Suprapubic skin (tissue), 4 donors: Measurements from ENCODE around the gene PLA2G4F. TPM values are rescaled to one million over a fixed set of nuclear protein-coding genes. Genes with fewer than 3 reads are reported as not detected.

ENCODE experiments used
- DNase-seq, 2 donors: peaks; one replicate each; pipeline ENCODE4 v3.0.0-alpha.2; 2019; ENCODE audit warnings: low spot score in 2 of 2
- H3K27ac ChIP-seq: fragments of 200-600 bp; sonication (generic); one replicate; pipeline ENCODE4 v1.5.1; 2019
- H3K27me3 ChIP-seq: fragments of 200-600 bp; sonication (generic); one replicate; pipeline ENCODE4 v1.5.1; 2019
- H3K36me3 ChIP-seq: fragments of 200-600 bp; sonication (generic); one replicate; pipeline ENCODE4 v1.5.1; 2019
- H3K4me1 ChIP-seq: fragments of 200-600 bp; sonication (generic); one replicate; pipeline ENCODE4 v1.5.1; 2019
- H3K4me3 ChIP-seq: fragments of 200-600 bp; sonication (generic); one replicate; pipeline ENCODE4 v1.5.1; 2019; ENCODE audit warnings: mild to moderate bottlenecking
- H3K9me3 ChIP-seq: fragments of 200-600 bp; sonication (generic); one replicate; pipeline ENCODE4 v1.5.1; 2019
- CTCF ChIP-seq, 2 donors: fragments of 200-600 bp in 1 of 2; fragments of 450-650 bp in 1 of 2; sonication (generic) in 1 of 2; IDR thresholded peaks; one replicate each; pipeline ENCODE4 v1.5.1; 2016 to 2019; ENCODE audit warnings: antibody characterized with exemption in 2 of 2, mild to moderate bottlenecking in 1 of 2, moderate library complexity in 1 of 2
- EP300 ChIP-seq: sonication (generic); formaldehyde crosslinking; IDR thresholded peaks from one replicate; pipeline ENCODE4 v1.6.1; 2017; ENCODE audit warnings: antibody characterized with exemption
- POLR2A ChIP-seq, 2 donors: fragments of 450-650 bp; IDR thresholded peaks; one replicate each; pipeline ENCODE4 v1.6.1; 2017; ENCODE audit warnings: antibody characterized with exemption in 2 of 2, mild to moderate bottlenecking in 2 of 2, moderate library complexity in 2 of 2
- POLR2AphosphoS5 ChIP-seq, 3 donors: sonication (generic); formaldehyde crosslinking; IDR thresholded peaks; one replicate each; pipeline ENCODE4 v1.6.1; 2017; ENCODE audit warnings: antibody characterized with exemption in 3 of 3
- WGBS: methylation state at CpG from one replicate; pipeline ENCODE4 v1.1.5; 2018; 5-methylcytosine and 5-hydroxymethylcytosine counted together
- total RNA-seq, 4 donors: library from RNA; depleted of rRNA; stranded (reverse); fragments of >200 nt; gene quantifications; one replicate each; pipeline ENCODE4 v1.1.0, GENCODE V29; 2016

PLA2G4F gene
- total RNA-seq, 4 donors from 2014 or later, result 209 to 311 (median 246) TPM

- no peak overlapping the region for H3K27ac ChIP-seq
- no peaks in the 10 kb centered on the region for H3K36me3 ChIP-seq
- no peak overlapping the region for H3K4me3 ChIP-seq
- WGBS, result 82% methylated on average over 11 of the region's 11 CpGs
- H3K27me3 ChIP-seq, result no peaks in the 10 kb centered on the region
- TF ChIP-seq POLR2A (IDR thresholded peaks at IDR 0.05) (no peak), POLR2AphosphoS5 (IDR thresholded peaks at IDR 0.05) (no peak), CTCF (IDR thresholded peaks at IDR 0.05) (no peak), EP300 (no peak)
- peaks cover 8% of the 10 kb centered on the region for H3K4me1 ChIP-seq
- DNase-seq, result no peak
- H3K9me3 ChIP-seq, result no peaks in the 10 kb centered on the region
Measured at GRCh38 chr15:42136513-42136912, 19.9 kb downstream of the PLA2G4F start.

- no peaks in the 10 kb centered on the region for H3K9me3 ChIP-seq
- 57% methylated on average over 1 of the region's 1 CpG for WGBS
- H3K4me3 ChIP-seq, result no peak overlapping the region
- H3K27me3 ChIP-seq, result no peaks in the 10 kb centered on the region
- peaks cover 8% of the 10 kb centered on the region for H3K4me1 ChIP-seq
- TF ChIP-seq EP300, result no peak
- TF ChIP-seq CTCF (IDR thresholded peaks at IDR 0.05), result no peak
- TF ChIP-seq POLR2A (IDR thresholded peaks at IDR 0.05), result no peak
- TF ChIP-seq POLR2AphosphoS5 (IDR thresholded peaks at IDR 0.05), result no peak
- no peak overlapping the region for H3K27ac ChIP-seq
- no peak for DNase-seq
- H3K36me3 ChIP-seq, result no peaks in the 10 kb centered on the region
Measured at GRCh38 chr15:42135351-42135750, 21.1 kb downstream of the PLA2G4F start.

- Histone ChIP-seq H3K27ac (no peak overlapping the region), H3K9me3 (no peaks in the 10 kb centered on the region), H3K27me3 (no peaks in the 10 kb centered on the region), H3K4me1 (peaks cover 8% of the 10 kb centered on the region), H3K4me3 (no peak overlapping the region), H3K36me3 (no peaks in the 10 kb centered on the region)
- DNase-seq, result no peak
- TF ChIP-seq POLR2A (IDR thresholded peaks at IDR 0.05), result no peak
- WGBS, result 82% methylated on average over 6 of the region's 6 CpGs
Measured at GRCh38 chr15:42134617-42135245, 21.7 kb downstream of the PLA2G4F start.

GRCh38 chr15:42133886-42134502 lies 22.4 kb downstream of the PLA2G4F start:
- H3K36me3 ChIP-seq, result no peaks in the 10 kb centered on the region
- H3K27me3 ChIP-seq, result no peaks in the 10 kb centered on the region
- no peak overlapping the region for H3K27ac ChIP-seq
- DNase-seq, result peak in 1 of 2 donors; percentile 81
- H3K9me3 ChIP-seq, result no peaks in the 10 kb centered on the region
- peaks cover under 1% of the 10 kb centered on the region for H3K4me1 ChIP-seq
- 59% methylated on average over 11 of the region's 11 CpGs for WGBS
- no peak overlapping the region for H3K4me3 ChIP-seq
- TF ChIP-seq EP300, result no peak
- TF ChIP-seq POLR2AphosphoS5 (IDR thresholded peaks at IDR 0.05), result no peak
- TF ChIP-seq CTCF (IDR thresholded peaks at IDR 0.05), result peak; percentile 9 to 58
- TF ChIP-seq POLR2A (IDR thresholded peaks at IDR 0.05), result no peak

- TF ChIP-seq EP300 (no peak), POLR2A (IDR thresholded peaks at IDR 0.05) (no peak), CTCF (IDR thresholded peaks at IDR 0.05) (no peak), POLR2AphosphoS5 (IDR thresholded peaks at IDR 0.05) (no peak)
- Histone ChIP-seq H3K4me3 (no peak overlapping the region), H3K27me3 (peaks cover 4% of the 10 kb centered on the region), H3K9me3 (no peaks in the 10 kb centered on the region), H3K27ac (no peak overlapping the region), H3K36me3 (no peaks in the 10 kb centered on the region), H3K4me1 (no peaks in the 10 kb centered on the region)
- peak in 1 of 2 donors; percentile 64 for DNase-seq
- 89% methylated on average over 4 of the region's 4 CpGs for WGBS
Measured at GRCh38 chr15:42133356-42133755, 23.1 kb downstream of the PLA2G4F start.
